SK-N-SH (cell line): ENCODE results near the gene INO80C. TPM values are rescaled to one million over a fixed set of nuclear protein-coding genes. Genes with fewer than 3 reads are reported as not detected.

ENCODE experiments used
- CTCF ChIA-PET: fragments of 300-600, 350-600 bp; formaldehyde crosslinking; extraction: SDS; loops from one replicate; lab custom pipeline; 2021; lab: Yijun Ruan, JAX
- POLR2A ChIA-PET: fragments of 350-600 bp; sonication (Branson Sonifier 250); formaldehyde crosslinking; extraction: SDS; loops from one replicate; lab custom pipeline; 2020; ENCODE audit warnings: antibody characterized with exemption, inconsistent platforms; lab: Yijun Ruan, JAX
- DNase-seq: peaks from one replicate; pipeline ENCODE4 v3.0.0; 2012
- H2AFZ ChIP-seq: fragments of 200-600 bp; sonication (generic); 2 replicates; pipeline ENCODE4 v1.8.1; 2016; ENCODE audit warnings: antibody characterized with exemption, mild to moderate bottlenecking, low read depth
- H3F3A ChIP-seq: fragments of 200-600 bp; sonication (generic); replicated peaks from 2 replicates; pipeline ENCODE3; 2016; ENCODE audit warnings: antibody characterized with exemption, mild to moderate bottlenecking; ENCODE audit not compliant: insufficient read depth
- H3K27ac ChIP-seq, 2 experiments: fragments of 200-500 bp in 1 of 2; fragments of 200-600 bp in 1 of 2; sonication (Bioruptor generic) in 1 of 2; sonication (generic), shearing (Covaris generic) in 1 of 2; 2 replicates each; pipeline versions ENCODE4 v1.5.1 to v1.6.1; 2014 to 2016; ENCODE audit warnings: low read depth in 2 of 2, inconsistent platforms in 1 of 2, low read length in 1 of 2, mild to moderate bottlenecking in 1 of 2, mixed read lengths in 1 of 2
- H3K27me3 ChIP-seq: fragments of 200-600 bp; sonication (generic), shearing (Covaris generic); 2 replicates; pipeline ENCODE4 v1.6.1; 2016; ENCODE audit warnings: mixed run types; ENCODE audit not compliant: insufficient read depth
- H3K36me3 ChIP-seq, 2 experiments: fragments of 200-500 bp in 1 of 2; fragments of 200-600 bp in 1 of 2; sonication (Bioruptor generic) in 1 of 2; sonication (generic) in 1 of 2; replicated peaks in 1 of 2; 2 replicates each; pipeline versions ENCODE3 to v1.5.1; 2014 to 2016; ENCODE audit warnings: low read length in 1 of 2, mild to moderate bottlenecking in 1 of 2; ENCODE audit not compliant: insufficient read depth in 2 of 2, control insufficient read depth in 1 of 2
- H3K4me1 ChIP-seq, 2 experiments: fragments of 200-500 bp in 1 of 2; fragments of 200-600 bp in 1 of 2; sonication (Bioruptor generic) in 1 of 2; sonication (generic), shearing (Covaris generic) in 1 of 2; 2 replicates each; pipeline versions ENCODE4 v1.5.1 to v1.6.1; 2014 to 2016; ENCODE audit warnings: low read depth in 1 of 2, low read length in 1 of 2, mixed run types in 1 of 2; ENCODE audit not compliant: insufficient read depth in 2 of 2, control insufficient read depth in 1 of 2
- H3K4me2 ChIP-seq: fragments of 200-600 bp; sonication (generic), shearing (Covaris generic); 2 replicates; pipeline ENCODE4 v1.6.1; 2017; ENCODE audit warnings: mixed run types
- H3K4me3 ChIP-seq, 2 experiments: fragments of 200-500 bp in 1 of 2; fragments of 200-600 bp in 1 of 2; sonication (Bioruptor generic) in 1 of 2; sonication (generic), shearing (Covaris generic) in 1 of 2; 2 replicates each; pipeline versions ENCODE4 v1.5.1 to v1.8.1; 2014 to 2016; ENCODE audit warnings: low read depth in 2 of 2, inconsistent platforms in 1 of 2, low read length in 1 of 2, mild to moderate bottlenecking in 1 of 2, mixed read lengths in 1 of 2, moderate library complexity in 1 of 2
- H3K79me2 ChIP-seq: fragments of 200-600 bp; sonication (generic); 2 replicates; pipeline ENCODE4 v1.8.1; 2017; ENCODE audit warnings: mild to moderate bottlenecking; ENCODE audit not compliant: insufficient read depth
- H3K9ac ChIP-seq: fragments of 200-600 bp; sonication (generic); 2 replicates; pipeline ENCODE4 v1.6.1; 2017; ENCODE audit warnings: mixed run types
- H3K9me2 ChIP-seq: fragments of 200-600 bp; sonication (generic); 2 replicates; pipeline ENCODE4 v1.6.1; 2017; ENCODE audit warnings: mixed run types
- H3K9me3 ChIP-seq: fragments of 200-600 bp; sonication (generic); 2 replicates; pipeline ENCODE4 v1.6.1; 2017; ENCODE audit warnings: mixed run types, mild to moderate bottlenecking, moderate library complexity
- H4K20me1 ChIP-seq: fragments of 200-600 bp; sonication (generic); 2 replicates; pipeline ENCODE4 v1.6.1; 2017; ENCODE audit warnings: mild to moderate bottlenecking, mixed run types; ENCODE audit not compliant: insufficient read depth
- CHD2 ChIP-seq: fragments of 150-350 bp; IDR thresholded peaks from 2 replicates; pipeline ENCODE4 v1.6.1; 2018; ENCODE audit warnings: low read length; ENCODE audit not compliant: partially characterized antibody
- ELF1 ChIP-seq: IDR thresholded peaks from 2 replicates; pipeline ENCODE4 v1.4.0; 2012
- EZH2phosphoT487 ChIP-seq: fragments of 200-600 bp; sonication (generic); IDR thresholded peaks from 2 replicates; pipeline ENCODE4 v1.6.1; 2017; ENCODE audit warnings: low read depth, mixed run types, mild to moderate bottlenecking, antibody characterized with exemption, moderate library complexity, borderline replicate concordance
- FOXJ3 ChIP-seq: sonication (generic); formaldehyde crosslinking; IDR thresholded peaks from 2 replicates; pipeline ENCODE4 v1.5.1; 2020; ENCODE audit warnings: mild to moderate bottlenecking, missing genetic modification reagents
- GABPA ChIP-seq: IDR thresholded peaks from 2 replicates; pipeline ENCODE4 v1.4.0; 2012; ENCODE audit warnings: low read depth, mild to moderate bottlenecking
- NFIC ChIP-seq: IDR thresholded peaks from 2 replicates; pipeline ENCODE4 v1.4.0; 2012; ENCODE audit warnings: borderline replicate concordance
- PBX3 ChIP-seq: IDR thresholded peaks from 2 replicates; pipeline ENCODE4; 2012
- POLR2AphosphoS5 ChIP-seq: IDR thresholded peaks from 2 replicates; pipeline ENCODE4 v1.6.1; 2012; ENCODE audit warnings: low read depth, low read length
- RAD21 ChIP-seq: IDR thresholded peaks from 2 replicates; pipeline ENCODE4 v1.6.1; 2012; ENCODE audit warnings: mild to moderate bottlenecking, low read length
- RFX5 ChIP-seq: IDR thresholded peaks from 2 replicates; pipeline ENCODE4 v1.6.1; 2012; ENCODE audit warnings: mild to moderate bottlenecking, improper control_type of control experiment, low read length
- RXRA ChIP-seq: IDR thresholded peaks from 2 replicates; pipeline ENCODE4 v1.4.0; 2012; ENCODE audit warnings: low read depth, mild to moderate bottlenecking, borderline replicate concordance
- SIN3A ChIP-seq: IDR thresholded peaks from 2 replicates; pipeline ENCODE4 v1.6.1; 2012; ENCODE audit warnings: low read depth, mild to moderate bottlenecking, low read length, moderate library complexity, borderline replicate concordance
- TAF1 ChIP-seq: IDR thresholded peaks from 2 replicates; pipeline ENCODE4 v1.6.1; 2012; ENCODE audit warnings: low read depth, mild to moderate bottlenecking, low read length, moderate library complexity, borderline replicate concordance
- YY1 ChIP-seq: IDR thresholded peaks from 2 replicates; pipeline ENCODE4 v1.4.0; 2012; ENCODE audit warnings: low read depth, mild to moderate bottlenecking
- WGBS: methylation state at CpG from one replicate; pipeline ENCODE4 v1.1.6; 2017; ENCODE audit warnings: low lambda C conversion rate; 5-methylcytosine and 5-hydroxymethylcytosine counted together
- polyA plus RNA-seq, 3 experiments: library from polyadenylated mRNA; depleted of rRNA; stranded (reverse); fragments of >200 nt; gene quantifications; 2 replicates each; pipeline ENCODE4 v1.2.3, GENCODE V29; 2012
- TF ChIP-seq, protein P1 (sequence below): IDR thresholded peaks from 2 replicates; pipeline ENCODE4 v1.4.0; 2012; ENCODE audit warnings: low read depth, borderline replicate concordance
- TF ChIP-seq, protein P2 (sequence below): fragments of 150-350 bp; IDR thresholded peaks from 2 replicates; pipeline ENCODE4 v1.6.1; 2017; ENCODE audit warnings: antibody characterized with exemption, low read length, low read depth, borderline replicate concordance
- TF ChIP-seq, protein P3 (sequence below): fragments of 150-350 bp; IDR thresholded peaks from 2 replicates; pipeline ENCODE4 v1.6.1; 2016; ENCODE audit warnings: mild to moderate bottlenecking, low read depth, low read length

INO80C gene
- polyA plus RNA-seq, 1 of the 3 experiments (the other 2 are of a cell fraction) = 17.0 TPM

DNA sequence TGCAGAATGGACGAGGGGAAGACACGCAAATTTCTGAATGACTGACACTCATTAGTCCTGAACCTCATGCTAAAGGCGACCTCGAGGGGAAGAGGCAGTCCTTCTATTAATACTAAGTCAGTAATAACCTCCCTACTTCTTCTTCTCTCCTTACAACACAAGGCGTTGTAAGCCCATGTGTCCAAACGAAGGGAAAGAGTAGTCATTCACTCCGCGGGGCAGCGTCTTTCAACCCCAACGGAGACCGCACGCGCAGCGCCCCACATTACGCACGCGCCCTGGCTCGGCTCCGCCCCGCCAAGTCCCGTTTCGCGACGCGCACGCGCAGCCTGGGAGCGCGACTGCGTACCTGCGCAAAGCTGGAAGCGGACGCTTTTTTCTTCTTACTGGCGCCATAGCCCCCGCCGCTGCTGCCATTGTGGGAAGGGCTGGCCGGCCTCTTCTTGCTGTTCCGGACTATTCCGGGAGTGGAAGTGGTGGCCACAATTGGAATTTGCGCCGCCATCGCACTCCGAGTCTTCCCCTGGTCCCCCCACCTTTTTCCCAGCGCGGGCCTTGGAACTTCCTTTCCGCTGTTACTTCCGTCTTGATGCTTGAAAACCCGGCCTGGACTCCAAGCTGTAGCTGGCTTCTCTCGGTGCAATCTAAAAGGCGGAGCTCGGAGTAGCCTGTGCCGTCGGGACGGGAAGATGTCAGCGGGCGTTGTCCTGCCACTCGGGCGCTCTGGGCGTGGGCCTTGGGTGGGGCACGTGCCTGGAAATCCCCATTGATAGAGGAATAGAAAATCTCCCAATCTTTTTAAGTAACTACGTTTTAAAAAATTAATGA is at the start of gene INO80C (continued):
- TF ChIP-seq, protein P1, sequence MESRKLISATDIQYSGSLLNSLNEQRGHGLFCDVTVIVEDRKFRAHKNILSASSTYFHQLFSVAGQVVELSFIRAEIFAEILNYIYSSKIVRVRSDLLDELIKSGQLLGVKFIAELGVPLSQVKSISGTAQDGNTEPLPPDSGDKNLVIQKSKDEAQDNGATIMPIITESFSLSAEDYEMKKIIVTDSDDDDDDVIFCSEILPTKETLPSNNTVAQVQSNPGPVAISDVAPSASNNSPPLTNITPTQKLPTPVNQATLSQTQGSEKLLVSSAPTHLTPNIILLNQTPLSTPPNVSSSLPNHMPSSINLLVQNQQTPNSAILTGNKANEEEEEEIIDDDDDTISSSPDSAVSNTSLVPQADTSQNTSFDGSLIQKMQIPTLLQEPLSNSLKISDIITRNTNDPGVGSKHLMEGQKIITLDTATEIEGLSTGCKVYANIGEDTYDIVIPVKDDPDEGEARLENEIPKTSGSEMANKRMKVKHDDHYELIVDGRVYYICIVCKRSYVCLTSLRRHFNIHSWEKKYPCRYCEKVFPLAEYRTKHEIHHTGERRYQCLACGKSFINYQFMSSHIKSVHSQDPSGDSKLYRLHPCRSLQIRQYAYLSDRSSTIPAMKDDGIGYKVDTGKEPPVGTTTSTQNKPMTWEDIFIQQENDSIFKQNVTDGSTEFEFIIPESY = no peak
- TF ChIP-seq POLR2AphosphoS5 (peak; percentile 94), EZH2phosphoT487 (no peak), PBX3 (peak; percentile 49), RFX5 (peak; percentile 84), ELF1 (peak; percentile 98), SIN3A (peak; percentile 51; the same call in 1 of the 2 replicates), CHD2 (peak; percentile 93), GABPA (peak; percentile 81)
- TF ChIP-seq, protein P2, sequence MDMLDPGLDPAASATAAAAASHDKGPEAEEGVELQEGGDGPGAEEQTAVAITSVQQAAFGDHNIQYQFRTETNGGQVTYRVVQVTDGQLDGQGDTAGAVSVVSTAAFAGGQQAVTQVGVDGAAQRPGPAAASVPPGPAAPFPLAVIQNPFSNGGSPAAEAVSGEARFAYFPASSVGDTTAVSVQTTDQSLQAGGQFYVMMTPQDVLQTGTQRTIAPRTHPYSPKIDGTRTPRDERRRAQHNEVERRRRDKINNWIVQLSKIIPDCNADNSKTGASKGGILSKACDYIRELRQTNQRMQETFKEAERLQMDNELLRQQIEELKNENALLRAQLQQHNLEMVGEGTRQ = no peak

DNA sequence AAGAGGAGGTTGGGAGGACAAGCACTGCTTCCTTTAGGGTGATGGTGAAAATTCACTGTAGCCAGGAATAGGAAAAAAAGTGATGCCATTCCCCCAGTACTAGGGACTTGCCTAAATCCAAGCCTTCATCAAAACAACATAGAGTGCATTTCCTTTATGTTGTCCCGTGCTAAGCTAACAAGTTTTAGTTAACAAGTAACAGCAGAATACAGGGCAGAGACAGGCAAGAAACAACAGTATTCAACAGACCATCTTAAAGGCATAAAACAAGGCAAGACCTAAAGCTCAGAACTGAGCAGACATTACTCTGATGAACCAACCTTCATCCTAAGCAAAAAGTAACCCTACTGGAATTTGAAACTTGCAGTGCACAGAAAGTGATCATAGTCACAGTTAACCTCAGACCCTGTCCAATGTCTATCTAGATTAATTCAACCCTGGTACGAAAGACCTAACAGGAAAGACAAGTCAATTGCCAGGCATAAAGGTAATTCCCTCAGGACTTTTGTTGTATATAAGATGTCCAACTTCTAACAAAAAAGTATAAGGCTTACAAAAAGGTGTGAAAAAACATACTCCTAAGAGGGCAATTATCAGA is 49.3 kb upstream of the INO80C start:
- H3K9me3 ChIP-seq = no peaks in the 10 kb centered on the region
- H3K4me2 ChIP-seq = no peak overlapping the region
- no peak for TF ChIP-seq NFIC
- TF ChIP-seq RXRA = no peak
- no peak for TF ChIP-seq ELF1
- TF ChIP-seq, protein P1 = no peak
- TF ChIP-seq SIN3A = no peak
- no peak for TF ChIP-seq YY1
- no peak for TF ChIP-seq RFX5
- TF ChIP-seq, protein P3, sequence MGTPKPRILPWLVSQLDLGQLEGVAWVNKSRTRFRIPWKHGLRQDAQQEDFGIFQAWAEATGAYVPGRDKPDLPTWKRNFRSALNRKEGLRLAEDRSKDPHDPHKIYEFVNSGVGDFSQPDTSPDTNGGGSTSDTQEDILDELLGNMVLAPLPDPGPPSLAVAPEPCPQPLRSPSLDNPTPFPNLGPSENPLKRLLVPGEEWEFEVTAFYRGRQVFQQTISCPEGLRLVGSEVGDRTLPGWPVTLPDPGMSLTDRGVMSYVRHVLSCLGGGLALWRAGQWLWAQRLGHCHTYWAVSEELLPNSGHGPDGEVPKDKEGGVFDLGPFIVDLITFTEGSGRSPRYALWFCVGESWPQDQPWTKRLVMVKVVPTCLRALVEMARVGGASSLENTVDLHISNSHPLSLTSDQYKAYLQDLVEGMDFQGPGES = no peak
- TF ChIP-seq TAF1 = no peak
- TF ChIP-seq PBX3 = no peak
- no peak for TF ChIP-seq FOXJ3 (CRISPR knock-in tag)
- no peak for TF ChIP-seq RAD21
- no peak overlapping the region for H3K9ac ChIP-seq
- WGBS = 35% methylated on average over 2 of the region's 2 CpGs
- no peaks in the 10 kb centered on the region for H3K27me3 ChIP-seq
- H3K27ac ChIP-seq = no peak overlapping the region
- H3K4me3 ChIP-seq = no peak overlapping the region
- H2AFZ ChIP-seq = no peak overlapping the region
- ChIA-PET POLR2A (no interaction called here), CTCF (no interaction called here)
- H4K20me1 ChIP-seq = no peaks in the 10 kb centered on the region
- no peaks in the 10 kb centered on the region for H3F3A ChIP-seq
- DNase-seq = no peak
- no peaks in the 10 kb centered on the region for H3K9me2 ChIP-seq
- no peaks in the 10 kb centered on the region for H3K79me2 ChIP-seq
- no peaks in the 10 kb centered on the region for H3K4me1 ChIP-seq
- H3K36me3 ChIP-seq = no peaks in the 10 kb centered on the region
